PFSK-1 (cell line): Measurements from ENCODE around the gene ODAM.

Source experiments
- FOXP2 ChIP-seq: optimal IDR thresholded peaks from 2 replicates; pipeline ENCODE3; 2011; ENCODE audit warnings: borderline replicate concordance, control low read depth, inconsistent platforms; ENCODE audit not compliant: insufficient read depth; ENCODE audit errors: extremely low read length, extremely low read depth
- POLR2AphosphoS5 ChIP-seq: IDR thresholded peaks from 2 replicates; pipeline ENCODE4 v1.6.1; 2012; ENCODE audit warnings: low read depth, mild to moderate bottlenecking, control low read depth, low read length, moderate library complexity
- REST ChIP-seq, 2 experiments: IDR thresholded peaks; 2 replicates each; pipeline versions ENCODE4 v1.6.1 to v1.8.0; 2011 to 2012; ENCODE audit warnings: low read depth in 2 of 2, low read length in 2 of 2, control low read depth in 1 of 2, inconsistent platforms in 1 of 2, mild to moderate bottlenecking in 1 of 2, moderate library complexity in 1 of 2; ENCODE audit not compliant: insufficient read depth in 1 of 2
- SIN3A ChIP-seq: IDR thresholded peaks from 2 replicates; pipeline ENCODE4 v1.6.1; 2012; ENCODE audit warnings: mild to moderate bottlenecking, low read length, moderate library complexity, borderline replicate concordance; ENCODE audit not compliant: insufficient read depth
- TAF1 ChIP-seq: IDR thresholded peaks from 2 replicates; pipeline ENCODE4 v1.6.1; 2012; ENCODE audit warnings: low read length, control low read depth, borderline replicate concordance; ENCODE audit not compliant: insufficient read depth

Gene ODAM

GRCh38 chr4:70177090-70177489, 18.4 kb upstream of the ODAM start:
- TF ChIP-seq TAF1 (no peak), SIN3A (no peak)

GRCh38 chr4:70178075-70178660, 17.4 kb upstream of the ODAM start:
- no peak for TF ChIP-seq POLR2AphosphoS5
- no peak for TF ChIP-seq FOXP2
- no peak for TF ChIP-seq TAF1
- TF ChIP-seq SIN3A: no peak
- TF ChIP-seq REST (IDR thresholded peaks at IDR 0.05; ENCODE audit: insufficient read depth in 1 of 2, low read depth in 2 of 2, low read length in 2 of 2): no peak

- TF ChIP-seq POLR2AphosphoS5: no peak
- no peak for TF ChIP-seq SIN3A
- TF ChIP-seq REST (IDR thresholded peaks at IDR 0.05; ENCODE audit: insufficient read depth in 1 of 2, low read depth in 2 of 2, low read length in 2 of 2): no peak
- no peak for TF ChIP-seq TAF1
- no peak for TF ChIP-seq FOXP2
Measured at GRCh38 chr4:70179811-70180210, 15.7 kb upstream of the ODAM start.

GRCh38 chr4:70181864-70182263, 13.7 kb upstream of the ODAM start:
- TF ChIP-seq SIN3A (no peak), TAF1 (no peak), POLR2AphosphoS5 (no peak), FOXP2 (no peak)

- TF ChIP-seq SIN3A (no peak), TAF1 (no peak), FOXP2 (no peak), REST (IDR thresholded peaks at IDR 0.05; ENCODE audit: insufficient read depth in 1 of 2, low read depth in 2 of 2, low read length in 2 of 2) (no peak), POLR2AphosphoS5 (no peak)
Measured at GRCh38 chr4:70182517-70183167, 12.9 kb upstream of the ODAM start.
